Activated B cell treated with CpG ODN at 0.5 μM for 24 hours (primary cell): Measurements from ENCODE around the gene FBXL4. TPM values are rescaled to one million over a fixed set of nuclear protein-coding genes. Genes with fewer than 3 reads are reported as not detected.

Source experiments
- ATAC-seq: fragments of 200-7000 bp; cut with Tn5 transposase; one replicate; pipeline ENCODE4 v1.10.0; 2021; ENCODE audit warnings: low read depth, mild to moderate bottlenecking, moderate library complexity
- CTCF ChIA-PET: fragments of 350-600 bp; sonication (Branson Sonifier 250); formaldehyde crosslinking; loops from one replicate; lab custom pipeline; 2021; ENCODE audit warnings: antibody characterized with exemption; lab: Charles Lee
- POLR2A ChIA-PET: fragments of 350-600 bp; sonication (Branson Sonifier 250); formaldehyde crosslinking; loops from one replicate; lab custom pipeline; 2021; ENCODE audit warnings: antibody characterized with exemption; lab: Charles Lee
- DNase-seq: peaks from one replicate; pipeline ENCODE4 v3.0.0; 2022
- H3K27ac Mint-ChIP-seq: one replicate; pipeline ENCODE4 v1.8.0; 2020; ENCODE audit warnings: mixed read lengths
- H3K27me3 Mint-ChIP-seq: one replicate; pipeline ENCODE4 v1.8.0; 2021; ENCODE audit warnings: mixed read lengths
- H3K36me3 Mint-ChIP-seq: one replicate; pipeline ENCODE4 v1.8.0; 2021; ENCODE audit warnings: low read depth, mixed read lengths
- H3K4me1 Mint-ChIP-seq: one replicate; pipeline ENCODE4 v1.8.0; 2021; ENCODE audit warnings: mixed read lengths
- H3K4me3 Mint-ChIP-seq: one replicate; pipeline ENCODE4 v1.8.0; 2020; ENCODE audit warnings: mild to moderate bottlenecking, mixed read lengths
- H3K9me3 Mint-ChIP-seq: one replicate; pipeline ENCODE4 v1.8.0; 2020; ENCODE audit warnings: mixed read lengths
- CTCF ChIP-seq: fragments of 200-600 bp; IDR thresholded peaks from one replicate; pipeline ENCODE4 v1.8.0; 2022; ENCODE audit warnings: antibody characterized with exemption, mild to moderate bottlenecking
- intact Hi-C: fragments of 100-400 bp; cut with micrococcal nuclease; formaldehyde crosslinking; loops from one replicate; pipeline ENCODE4 v1.15.1; 2024
- total RNA-seq: library from RNA; stranded (reverse); gene quantifications from 2 replicates; pipeline ENCODE4 v1.2.3, GENCODE V29; 2022

Gene FBXL4
- total RNA-seq, 1 donor from 2014 or later, result 10.8 TPM

- no peak for TF ChIP-seq CTCF
- ChIA-PET POLR2A (no interaction called here), CTCF (no interaction called here)
- DNase-seq (no peak), ATAC-seq (no peak)
- Mint-ChIP-seq H3K4me3 (no peak overlapping the region), H3K4me1 (no peaks in the 10 kb centered on the region), H3K36me3 (no peaks in the 10 kb centered on the region), H3K27me3 (peaks cover 14% of the 10 kb centered on the region), H3K9me3 (no peaks in the 10 kb centered on the region), H3K27ac (no peak overlapping the region)
- intact Hi-C loops, result no loop called here
Observed at GRCh38 chr6:98985391-98985790, 37.6 kb upstream of the FBXL4 start.

- ATAC-seq (no peak), DNase-seq (no peak)
- Mint-ChIP-seq H3K27ac (no peak overlapping the region), H3K4me3 (no peak overlapping the region), H3K27me3 (peaks cover 14% of the 10 kb centered on the region), H3K4me1 (no peaks in the 10 kb centered on the region), H3K9me3 (no peaks in the 10 kb centered on the region), H3K36me3 (no peaks in the 10 kb centered on the region)
- CTCF ChIA-PET, result no interaction called here
- TF ChIP-seq CTCF, result no peak
- intact Hi-C loops, result no loop called here
- POLR2A ChIA-PET, result no interaction called here
Observed at GRCh38 chr6:98984121-98984520, 36.4 kb upstream of the FBXL4 start.

- H3K27me3 Mint-ChIP-seq, result peaks cover 11% of the 10 kb centered on the region
- ATAC-seq (no peak), DNase-seq (no peak)
- CTCF ChIA-PET, result no interaction called here
- no peaks in the 10 kb centered on the region for H3K9me3 Mint-ChIP-seq
- H3K4me1 Mint-ChIP-seq, result no peaks in the 10 kb centered on the region
- no peak overlapping the region for H3K4me3 Mint-ChIP-seq
- intact Hi-C loops, result no loop called here
- H3K36me3 Mint-ChIP-seq, result no peaks in the 10 kb centered on the region
- TF ChIP-seq CTCF, result no peak
- H3K27ac Mint-ChIP-seq, result no peak overlapping the region
- POLR2A ChIA-PET, result no interaction called here
Observed at GRCh38 chr6:98981473-98981872, 33.7 kb upstream of the FBXL4 start.

DNA sequence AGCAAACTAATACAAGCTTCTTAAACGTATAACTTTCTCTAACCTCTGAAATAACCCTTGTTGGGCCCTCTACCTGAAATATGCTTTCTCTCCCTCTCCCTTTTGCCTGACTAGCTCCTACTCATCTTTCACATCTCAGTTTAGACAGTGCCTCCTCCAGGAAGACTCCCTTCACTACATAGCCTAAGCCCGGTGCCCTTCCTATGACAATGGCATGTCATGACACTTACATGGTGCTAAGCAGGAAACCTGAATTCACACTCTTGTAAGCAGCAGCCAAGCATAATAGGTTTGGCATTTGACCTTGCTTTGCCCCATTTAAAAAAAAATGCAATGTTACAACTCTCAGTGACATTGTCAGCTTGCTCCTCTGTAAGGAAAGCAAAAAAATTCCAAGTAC, 33.1 kb upstream of the FBXL4 start:
- Mint-ChIP-seq H3K4me3 (no peak overlapping the region), H3K9me3 (no peaks in the 10 kb centered on the region), H3K36me3 (no peaks in the 10 kb centered on the region), H3K4me1 (no peaks in the 10 kb centered on the region), H3K27me3 (peaks cover 10% of the 10 kb centered on the region), H3K27ac (no peak overlapping the region)
- ChIA-PET POLR2A (no interaction called here), CTCF (no interaction called here)
- ATAC-seq, result no peak
- no peak for DNase-seq
- no peak for TF ChIP-seq CTCF
- intact Hi-C loops, result no loop called here

GRCh38 chr6:98977671-98978292, 30.0 kb upstream of the FBXL4 start:
- POLR2A ChIA-PET, result no interaction called here

More at GRCh38 chr6:98977671-98978292, 30.0 kb upstream of the FBXL4 start:
- Mint-ChIP-seq H3K27me3 (no peaks in the 10 kb centered on the region), H3K9me3 (no peaks in the 10 kb centered on the region), H3K36me3 (no peaks in the 10 kb centered on the region), H3K27ac (no peak overlapping the region), H3K4me3 (no peak overlapping the region), H3K4me1 (peaks cover 7% of the 10 kb centered on the region)
- CTCF ChIA-PET, result no interaction called here
- ATAC-seq (no peak), DNase-seq (no peak)
- TF ChIP-seq CTCF, result no peak
- intact Hi-C loops, result no loop called here
